Measurements from ENCODE around the gene NAA38.

- TF ChIP-seq CTCF (IDR thresholded peaks at IDR 0.05) (no peak), POLR2AphosphoS5 (IDR thresholded peaks at IDR 0.05) (no peak)
Observed at GRCh38 chr17:7833011-7833794, 24.2 kb downstream of the NAA38 start.

All from upper lobe of left lung (tissue), 4 donors.